GM12892 (cell line): Measurements from ENCODE around the gene GLB1L3.

Experiments
- POLR2A ChIP-seq: IDR thresholded peaks from 2 replicates; pipeline ENCODE4 v1.6.1; 2011; ENCODE audit warnings: low read depth, low read length, control low read depth
- POLR2AphosphoS5 ChIP-seq: IDR thresholded peaks from 2 replicates; pipeline ENCODE4 v1.6.1; 2011; ENCODE audit warnings: low read depth, low read length, control low read depth

DNA sequence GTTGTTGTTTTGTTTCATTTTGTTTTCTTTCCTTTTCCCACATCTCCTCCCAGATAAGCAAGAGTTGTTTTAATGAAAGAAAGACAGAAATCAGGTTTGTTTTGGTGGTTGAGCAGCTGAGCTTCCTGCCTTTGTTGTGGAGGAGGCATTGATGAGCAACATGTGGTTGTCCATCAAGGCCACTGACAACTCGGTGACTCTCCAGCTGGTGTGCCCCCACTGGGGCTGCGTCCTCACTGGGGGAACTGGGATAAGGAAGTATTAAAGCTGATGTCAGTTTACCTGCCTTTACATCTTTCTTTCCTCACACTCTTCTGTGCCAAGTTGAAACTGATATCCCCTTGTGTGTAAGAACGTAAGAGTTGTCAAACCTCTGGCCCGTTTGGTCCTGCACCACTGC is 45.8 kb upstream of the GLB1L3 start:
- TF ChIP-seq POLR2A (no peak), POLR2AphosphoS5 (no peak)
